Hematopoietic multipotent progenitor cell treated with erythropoietin and hydrocortisone succinate and interleukin-3 and kit ligand, for 8 days (in vitro differentiated cells): Measurements from ENCODE around the gene IMPDH2.

ENCODE experiments used
- DNase-seq: peaks from one replicate; pipeline ENCODE4 v3.0.0-alpha.2; 2015

IMPDH2 gene

GRCh38 chr3:49005303-49005680, 23.9 kb downstream of the IMPDH2 start:
- no peak for DNase-seq

- peak; percentile 83 for DNase-seq
Observed at GRCh38 chr3:49004352-49005302, 24.6 kb downstream of the IMPDH2 start.

DNA sequence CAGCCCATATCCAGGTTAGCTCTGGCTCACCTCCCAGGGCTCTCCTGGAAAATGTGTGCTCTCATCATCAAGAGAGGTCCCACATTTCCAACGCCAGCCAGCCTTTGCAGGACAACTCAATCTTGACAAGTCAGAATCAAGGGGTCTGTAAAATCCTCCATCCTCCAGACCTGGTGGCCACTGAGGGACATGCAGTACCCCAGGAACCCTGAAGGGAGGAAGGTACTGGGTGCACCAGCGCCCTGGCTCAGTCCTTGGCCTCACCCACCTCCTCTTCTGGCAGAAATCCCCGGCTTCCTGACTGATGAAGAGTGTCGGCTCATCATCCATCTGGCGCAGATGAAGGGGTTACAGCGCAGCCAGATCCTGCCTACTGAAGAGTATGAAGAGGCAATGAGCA, 28.0 kb downstream of the IMPDH2 start:
- DNase-seq: no peak

GRCh38 chr3:48999085-48999858, 29.9 kb downstream of the IMPDH2 start:
- DNase-seq: no peak

- DNase-seq: no peak
Observed at GRCh38 chr3:48997714-48998637, 31.2 kb downstream of the IMPDH2 start.

DNA sequence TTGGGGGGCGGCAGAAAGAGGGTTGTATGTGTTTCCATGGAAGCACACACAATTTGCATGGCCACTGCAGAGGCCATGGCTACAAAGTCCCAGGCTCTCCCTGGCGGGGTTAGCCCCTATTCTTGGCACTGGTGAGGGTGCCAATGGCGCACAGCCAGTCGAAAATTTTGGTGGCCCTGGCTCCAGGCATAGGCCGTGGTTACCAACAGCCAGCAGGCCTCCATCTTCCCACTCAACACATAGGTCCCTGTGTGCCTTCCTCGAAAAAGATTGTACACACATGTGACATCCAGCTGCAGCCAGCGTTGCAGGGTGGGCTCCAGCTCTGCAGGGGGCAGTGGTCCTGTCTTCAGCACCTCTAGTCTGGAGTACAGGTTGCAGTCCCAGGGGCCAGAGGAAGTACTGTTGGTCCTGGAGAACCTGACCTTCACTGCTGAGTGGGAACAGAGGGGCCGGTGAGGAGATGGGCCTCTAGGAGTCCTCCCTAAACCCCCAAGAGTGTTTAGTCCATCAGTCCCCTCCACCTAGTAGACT, 32.0 kb downstream of the IMPDH2 start:
- DNase-seq: no peak

DNA sequence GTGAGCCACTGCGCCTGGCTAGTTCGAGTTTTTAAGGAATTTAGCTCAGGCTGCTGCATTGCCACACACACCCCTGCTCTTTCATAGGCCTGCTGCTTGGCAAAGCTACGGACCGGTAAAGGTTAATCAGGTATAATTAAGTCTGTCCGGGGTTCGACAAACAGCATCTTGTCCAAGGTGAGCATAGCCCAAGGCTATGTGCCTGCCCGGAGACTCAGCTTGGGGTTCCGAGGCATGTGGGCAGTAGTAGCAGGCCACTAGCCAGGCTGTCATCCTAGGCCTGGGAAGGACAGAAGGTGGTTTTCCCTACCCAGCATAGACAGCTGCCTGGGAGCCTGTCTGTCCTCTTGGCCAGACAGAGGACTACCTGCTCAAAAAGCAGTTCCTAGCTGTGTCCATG, 32.6 kb downstream of the IMPDH2 start:
- no peak for DNase-seq

DNA sequence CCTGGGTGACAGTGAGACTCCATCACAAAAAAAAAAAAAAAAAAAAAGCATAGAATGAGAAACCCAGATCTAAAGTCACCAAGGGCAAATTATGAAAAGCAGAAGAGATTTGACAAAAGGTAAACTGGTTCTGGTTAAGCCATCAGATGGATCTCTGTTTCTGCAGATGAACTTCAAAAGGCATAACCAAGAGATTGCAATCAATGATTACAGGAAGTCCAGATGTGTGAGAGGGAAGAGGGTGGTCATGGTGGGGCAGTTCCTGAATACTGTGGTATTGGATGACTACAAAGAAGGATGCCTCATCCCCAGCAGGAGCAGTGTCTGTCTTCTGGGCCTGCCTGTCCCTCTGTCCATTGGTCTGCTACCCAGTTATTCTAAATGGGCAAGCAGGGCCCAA, 35.4 kb downstream of the IMPDH2 start:
- DNase-seq: no peak

DNA sequence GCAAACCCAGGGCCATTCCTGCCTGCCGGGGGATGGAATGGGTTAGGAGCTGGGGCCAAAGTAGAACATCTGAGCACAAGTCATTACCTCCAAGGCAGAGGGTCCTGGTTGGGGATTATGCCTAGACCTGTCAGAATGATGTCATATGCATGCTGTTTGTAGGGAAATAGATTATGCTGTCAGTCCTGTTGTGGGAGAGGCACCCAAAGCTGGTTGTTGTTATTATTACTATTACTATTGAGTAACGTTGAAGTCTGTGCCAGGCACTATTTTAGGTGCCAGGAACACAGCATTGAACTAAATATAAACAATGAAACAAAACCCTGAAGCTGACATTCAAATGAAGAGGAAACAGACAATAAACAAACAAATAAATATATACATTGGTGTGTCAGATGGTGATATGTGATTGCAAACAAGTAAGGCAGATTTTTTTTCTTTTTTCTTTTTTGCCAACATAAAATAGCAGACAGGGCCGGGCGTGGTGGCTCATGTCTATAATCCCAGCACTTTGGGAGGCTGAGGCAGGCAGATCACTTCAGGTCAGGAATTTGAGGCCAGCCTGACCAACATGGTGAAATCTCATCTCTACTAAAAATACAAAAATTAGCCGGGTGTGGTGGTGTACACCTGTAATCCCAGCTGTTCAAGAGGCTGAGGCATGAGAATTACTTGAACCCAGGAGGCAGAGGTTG, 37.2 kb downstream of the IMPDH2 start:
- DNase-seq: no peak

DNA sequence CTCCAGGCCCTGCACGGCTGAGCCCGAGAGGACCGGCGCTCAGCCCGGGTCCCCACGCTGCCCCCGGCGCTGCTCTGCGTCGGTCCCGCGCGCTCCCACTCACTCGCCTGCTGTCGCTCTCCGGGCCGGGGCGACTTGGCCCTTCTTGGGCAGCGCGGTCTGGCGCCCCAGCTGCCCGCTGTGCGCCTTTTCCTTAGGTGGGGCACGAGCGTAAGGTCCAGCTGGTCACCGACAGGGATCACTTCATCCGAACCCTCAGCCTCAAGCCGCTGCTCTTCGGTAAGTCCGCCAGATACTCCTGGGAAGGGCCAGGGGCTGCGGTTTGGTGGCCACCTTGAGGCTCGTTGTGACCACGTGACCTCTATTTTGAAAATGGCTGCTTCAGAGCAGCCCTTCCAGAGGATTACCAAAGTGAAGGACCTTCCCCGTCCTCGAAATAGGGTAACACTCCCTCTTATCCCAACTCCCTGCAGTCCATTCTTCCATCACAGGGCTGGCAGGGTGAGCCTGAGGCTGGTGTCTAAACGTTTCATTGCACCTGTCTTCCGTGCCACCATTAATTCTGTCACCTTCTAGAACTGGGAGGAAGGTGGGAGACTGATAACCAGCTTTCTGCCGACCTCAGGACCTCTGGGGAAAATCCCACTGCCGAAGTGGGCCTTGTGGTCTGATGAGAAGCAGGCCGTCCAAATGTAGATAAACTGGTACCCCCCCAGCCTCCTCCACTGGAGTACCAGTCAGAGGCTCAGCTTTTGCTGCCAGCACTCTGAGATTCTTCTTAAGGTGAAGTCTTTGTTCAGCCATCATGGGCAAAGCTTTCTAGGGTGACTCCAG, 38.3 kb downstream of the IMPDH2 start:
- peak; percentile 63 for DNase-seq

DNA sequence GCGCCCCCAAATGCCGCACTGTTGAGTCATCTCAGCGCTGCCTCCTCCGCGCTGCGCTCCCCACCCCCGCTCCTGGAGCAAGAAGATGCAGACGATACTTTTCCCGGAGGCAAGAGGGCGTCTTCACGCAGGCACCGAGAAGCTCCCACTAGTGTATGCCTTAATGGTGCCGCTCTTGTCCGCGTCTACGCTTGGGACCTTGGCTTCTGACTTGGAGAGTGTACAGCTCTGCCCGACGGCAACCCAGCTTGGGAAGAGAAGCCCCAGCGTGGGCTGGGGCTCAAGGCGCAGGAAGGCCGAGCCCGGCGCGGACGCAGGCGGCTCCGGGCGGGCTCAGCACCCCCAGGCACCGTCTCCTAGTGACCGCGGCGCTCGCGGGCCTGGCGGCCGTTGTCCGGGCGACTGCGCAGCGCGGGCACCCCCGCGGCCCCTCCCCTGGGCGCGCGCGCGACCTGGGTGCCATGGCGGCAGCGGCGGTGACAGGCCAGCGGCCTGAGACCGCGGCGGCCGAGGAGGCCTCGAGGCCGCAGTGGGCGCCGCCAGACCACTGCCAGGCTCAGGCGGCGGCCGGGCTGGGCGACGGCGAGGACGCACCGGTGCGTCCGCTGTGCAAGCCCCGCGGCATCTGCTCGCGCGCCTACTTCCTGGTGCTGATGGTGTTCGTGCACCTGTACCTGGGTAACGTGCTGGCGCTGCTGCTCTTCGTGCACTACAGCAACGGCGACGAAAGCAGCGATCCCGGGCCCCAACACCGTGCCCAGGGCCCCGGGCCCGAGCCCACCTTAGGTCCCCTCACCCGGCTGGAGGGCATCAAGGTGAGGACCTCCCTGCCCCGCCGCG, 39.2 kb downstream of the IMPDH2 start, which contains the start of gene P4HTM:
Gene P4HTM, plus strand, starts transcription at position 446 of the 840 bp plus-strand sequence. Its CDS starts 16 bp downstream, at position 462.
- peak; percentile 89 for DNase-seq

DNA sequence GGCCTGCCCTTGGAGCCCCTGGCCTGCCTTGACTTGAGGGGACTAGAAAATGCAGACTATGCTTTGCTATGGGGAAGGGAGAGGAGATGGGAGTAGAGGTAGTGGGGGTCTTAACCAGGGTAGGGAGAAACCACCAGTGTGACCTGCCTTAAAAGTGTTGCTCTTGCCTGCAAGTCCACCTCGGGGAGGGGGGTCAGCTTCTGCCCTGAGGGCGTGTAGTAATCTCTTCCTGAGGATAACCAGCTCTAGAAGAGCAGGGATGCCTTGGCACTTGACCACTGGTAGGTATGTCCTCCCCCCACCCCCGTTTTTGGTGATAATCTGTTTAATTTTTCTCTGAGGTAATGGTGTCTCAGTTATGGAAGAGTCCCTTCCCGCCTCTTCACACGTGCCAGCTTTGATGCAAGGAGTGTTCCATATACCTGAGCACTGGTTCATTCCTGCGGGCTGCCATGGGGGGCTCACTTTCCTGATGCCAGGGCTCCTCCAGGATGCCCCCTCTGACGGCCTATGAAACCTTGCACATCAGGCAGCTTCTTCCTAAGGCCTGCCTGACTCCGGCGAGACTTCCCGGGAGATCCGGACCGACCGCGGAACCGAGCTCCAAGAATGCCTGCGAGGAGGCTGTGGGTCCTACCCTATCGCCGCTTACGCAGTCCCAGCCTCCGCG, 39.9 kb downstream of the IMPDH2 start:
- no peak for DNase-seq

DNA sequence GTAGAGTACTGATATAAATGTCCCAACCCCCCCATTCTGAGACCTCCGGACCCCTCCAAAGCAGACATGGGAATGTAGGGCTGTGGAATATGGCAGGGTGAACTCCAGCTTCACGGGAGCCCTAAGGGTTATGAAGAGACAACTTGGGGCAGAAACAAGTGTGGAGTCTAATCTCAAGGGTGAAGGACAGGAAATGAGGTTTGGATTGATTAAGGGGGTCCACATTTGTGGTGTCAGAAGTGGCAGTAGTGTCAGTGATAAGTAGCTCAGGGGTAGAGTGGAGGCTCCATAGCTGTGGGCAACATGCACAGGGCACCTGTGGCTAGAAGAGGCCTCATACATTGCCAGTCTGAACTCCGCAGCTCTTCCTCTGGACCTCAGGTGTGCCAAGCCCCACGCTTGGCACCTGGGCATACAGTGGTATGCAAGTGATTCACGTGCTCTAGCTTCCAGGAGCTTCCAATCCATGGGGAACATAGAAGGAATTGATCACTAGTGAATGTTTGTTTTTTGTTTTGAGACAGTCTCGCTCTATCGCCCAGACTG, 43.3 kb downstream of the IMPDH2 start:
- DNase-seq: no peak

GRCh38 chr3:48984663-48985062, 44.5 kb downstream of the IMPDH2 start:
- DNase-seq: no peak

GRCh38 chr3:48983096-48983495, 46.1 kb downstream of the IMPDH2 start:
- DNase-seq: no peak

DNA sequence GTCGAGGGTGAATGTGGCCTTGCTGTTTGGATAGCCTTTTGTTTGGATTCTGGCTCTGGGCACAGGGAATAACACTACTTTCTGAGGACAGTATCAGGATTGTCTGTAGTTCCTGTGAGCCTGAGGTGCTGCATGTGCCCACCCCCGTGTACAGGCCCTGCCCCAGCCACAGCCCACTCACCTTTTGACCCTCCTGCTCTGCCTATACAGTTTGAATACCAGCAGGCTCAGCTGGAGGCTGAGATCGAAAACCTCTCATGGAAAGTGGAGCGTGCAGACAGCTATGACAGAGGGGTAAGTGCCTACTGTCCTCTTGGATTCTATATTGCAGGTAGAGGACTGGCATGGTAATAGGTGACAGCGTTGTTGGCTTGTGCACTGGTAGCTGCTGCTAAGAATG, 46.5 kb downstream of the IMPDH2 start:
- DNase-seq: no peak

GRCh38 chr3:48982016-48982415, 47.2 kb downstream of the IMPDH2 start:
- no peak for DNase-seq

- no peak for DNase-seq
Observed at GRCh38 chr3:48980295-48980694, 48.9 kb downstream of the IMPDH2 start.

DNA sequence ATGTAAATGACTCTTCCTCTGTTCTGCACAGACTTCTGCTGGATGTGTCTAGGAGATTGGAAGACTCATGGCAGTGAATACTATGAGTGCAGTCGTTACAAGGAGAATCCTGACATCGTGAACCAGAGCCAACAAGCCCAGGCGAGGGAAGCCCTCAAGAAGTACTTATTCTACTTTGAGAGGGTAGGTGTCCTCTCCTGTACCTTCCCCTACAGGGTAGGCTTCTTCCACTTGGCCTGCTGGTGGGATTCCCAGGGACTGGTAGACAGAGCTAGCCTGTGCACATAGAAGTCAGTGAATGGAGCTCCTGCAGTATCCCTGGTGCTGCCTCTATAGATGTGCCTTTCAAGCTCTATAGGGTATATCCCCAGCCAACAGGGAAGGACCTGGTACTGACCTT, 49.7 kb downstream of the IMPDH2 start:
- no peak for DNase-seq
